Suprapubic skin (tissue), 4 donors: ENCODE measurements around the gene PRPS2. TPM values are rescaled to one million over a fixed set of nuclear protein-coding genes. Genes with fewer than 3 reads are reported as not detected.

Experiments used
- DNase-seq, 2 donors: peaks; one replicate each; pipeline ENCODE4 v3.0.0-alpha.2; 2019; ENCODE audit warnings: low spot score in 2 of 2
- H3K27ac ChIP-seq: fragments of 200-600 bp; sonication (generic); one replicate; pipeline ENCODE4 v1.5.1; 2019
- H3K27me3 ChIP-seq: fragments of 200-600 bp; sonication (generic); one replicate; pipeline ENCODE4 v1.5.1; 2019
- H3K36me3 ChIP-seq: fragments of 200-600 bp; sonication (generic); one replicate; pipeline ENCODE4 v1.5.1; 2019
- H3K4me1 ChIP-seq: fragments of 200-600 bp; sonication (generic); one replicate; pipeline ENCODE4 v1.5.1; 2019
- H3K4me3 ChIP-seq: fragments of 200-600 bp; sonication (generic); one replicate; pipeline ENCODE4 v1.5.1; 2019; ENCODE audit warnings: mild to moderate bottlenecking
- H3K9me3 ChIP-seq: fragments of 200-600 bp; sonication (generic); one replicate; pipeline ENCODE4 v1.5.1; 2019
- EP300 ChIP-seq: sonication (generic); formaldehyde crosslinking; IDR thresholded peaks from one replicate; pipeline ENCODE4 v1.6.1; 2017; ENCODE audit warnings: antibody characterized with exemption
- POLR2A ChIP-seq, 2 donors: fragments of 450-650 bp; IDR thresholded peaks; one replicate each; pipeline ENCODE4 v1.6.1; 2017; ENCODE audit warnings: antibody characterized with exemption in 2 of 2, mild to moderate bottlenecking in 2 of 2, moderate library complexity in 2 of 2
- POLR2AphosphoS5 ChIP-seq, 3 donors: sonication (generic); formaldehyde crosslinking; IDR thresholded peaks; one replicate each; pipeline ENCODE4 v1.6.1; 2017; ENCODE audit warnings: antibody characterized with exemption in 3 of 3
- WGBS: methylation state at CpG from one replicate; pipeline ENCODE4 v1.1.5; 2018; 5-methylcytosine and 5-hydroxymethylcytosine counted together
- total RNA-seq, 4 donors: library from RNA; depleted of rRNA; stranded (reverse); fragments of >200 nt; gene quantifications; one replicate each; pipeline ENCODE4 v1.1.0, GENCODE V29; 2016
- TF ChIP-seq, protein P1 (sequence below), 2 donors: fragments of 200-600 bp in 1 of 2; fragments of 450-650 bp in 1 of 2; sonication (generic) in 1 of 2; IDR thresholded peaks; one replicate each; pipeline ENCODE4 v1.5.1; 2016 to 2019; ENCODE audit warnings: antibody characterized with exemption in 2 of 2, mild to moderate bottlenecking in 1 of 2, moderate library complexity in 1 of 2

Gene PRPS2
- total RNA-seq, 4 donors from 2014 or later: 48.2 to 119 (median 70.1) TPM

DNA sequence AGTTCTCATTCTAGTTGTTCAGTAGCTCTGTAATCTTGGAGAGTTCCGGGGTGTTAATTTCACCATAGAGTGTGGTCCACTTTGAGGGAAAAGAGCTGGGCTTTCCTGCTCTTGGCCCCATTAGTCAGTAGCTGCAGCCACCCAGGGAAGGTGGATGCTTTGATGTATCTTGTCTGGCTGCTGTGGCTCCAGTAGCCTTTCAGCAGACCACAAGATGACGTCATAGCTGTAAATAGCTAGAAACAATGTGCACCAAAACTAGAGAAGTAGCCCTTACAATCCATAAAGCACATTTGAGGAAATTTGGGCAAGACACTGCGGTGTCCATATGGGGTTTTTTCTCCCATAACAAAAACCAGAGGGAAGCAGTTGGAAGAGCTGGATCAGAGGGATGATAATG lies 32.9 kb upstream of the PRPS2 start:
- H3K4me1 ChIP-seq: no peaks in the 10 kb centered on the region
- DNase-seq: no peak
- 72% methylated on average over 3 of the region's 3 CpGs for WGBS
- TF ChIP-seq POLR2AphosphoS5 (IDR thresholded peaks at IDR 0.05) (no peak), POLR2A (IDR thresholded peaks at IDR 0.05) (no peak), EP300 (no peak)
- TF ChIP-seq, protein P1, sequence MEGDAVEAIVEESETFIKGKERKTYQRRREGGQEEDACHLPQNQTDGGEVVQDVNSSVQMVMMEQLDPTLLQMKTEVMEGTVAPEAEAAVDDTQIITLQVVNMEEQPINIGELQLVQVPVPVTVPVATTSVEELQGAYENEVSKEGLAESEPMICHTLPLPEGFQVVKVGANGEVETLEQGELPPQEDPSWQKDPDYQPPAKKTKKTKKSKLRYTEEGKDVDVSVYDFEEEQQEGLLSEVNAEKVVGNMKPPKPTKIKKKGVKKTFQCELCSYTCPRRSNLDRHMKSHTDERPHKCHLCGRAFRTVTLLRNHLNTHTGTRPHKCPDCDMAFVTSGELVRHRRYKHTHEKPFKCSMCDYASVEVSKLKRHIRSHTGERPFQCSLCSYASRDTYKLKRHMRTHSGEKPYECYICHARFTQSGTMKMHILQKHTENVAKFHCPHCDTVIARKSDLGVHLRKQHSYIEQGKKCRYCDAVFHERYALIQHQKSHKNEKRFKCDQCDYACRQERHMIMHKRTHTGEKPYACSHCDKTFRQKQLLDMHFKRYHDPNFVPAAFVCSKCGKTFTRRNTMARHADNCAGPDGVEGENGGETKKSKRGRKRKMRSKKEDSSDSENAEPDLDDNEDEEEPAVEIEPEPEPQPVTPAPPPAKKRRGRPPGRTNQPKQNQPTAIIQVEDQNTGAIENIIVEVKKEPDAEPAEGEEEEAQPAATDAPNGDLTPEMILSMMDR (IDR thresholded peaks at IDR 0.05): no peak
- no peaks in the 10 kb centered on the region for H3K9me3 ChIP-seq
- no peaks in the 10 kb centered on the region for H3K27me3 ChIP-seq
- H3K36me3 ChIP-seq: no peaks in the 10 kb centered on the region
- H3K27ac ChIP-seq: no peak overlapping the region
- H3K4me3 ChIP-seq: no peak overlapping the region

DNA sequence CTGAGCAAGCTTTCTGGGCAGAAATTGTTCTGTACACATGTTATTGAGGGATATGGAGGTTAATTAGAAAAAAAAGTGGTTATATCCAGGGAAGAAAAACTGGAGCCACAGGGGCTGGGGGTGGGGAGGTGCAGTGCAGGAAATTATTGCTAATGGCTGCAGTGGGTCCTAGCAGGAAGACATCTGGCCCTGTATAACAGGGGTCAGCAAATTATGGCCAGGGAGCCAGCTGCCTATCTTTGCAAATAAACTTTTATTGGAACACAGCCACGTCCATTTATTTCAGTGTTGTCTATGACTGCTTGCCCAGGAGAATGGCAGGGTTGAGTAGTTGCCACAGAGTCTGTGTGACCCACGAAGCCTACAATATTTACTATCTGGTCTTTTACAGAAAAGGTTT lies 23.4 kb upstream of the PRPS2 start:
- WGBS: 65% methylated on average over 2 of the region's 2 CpGs
- no peaks in the 10 kb centered on the region for H3K27me3 ChIP-seq

DNA sequence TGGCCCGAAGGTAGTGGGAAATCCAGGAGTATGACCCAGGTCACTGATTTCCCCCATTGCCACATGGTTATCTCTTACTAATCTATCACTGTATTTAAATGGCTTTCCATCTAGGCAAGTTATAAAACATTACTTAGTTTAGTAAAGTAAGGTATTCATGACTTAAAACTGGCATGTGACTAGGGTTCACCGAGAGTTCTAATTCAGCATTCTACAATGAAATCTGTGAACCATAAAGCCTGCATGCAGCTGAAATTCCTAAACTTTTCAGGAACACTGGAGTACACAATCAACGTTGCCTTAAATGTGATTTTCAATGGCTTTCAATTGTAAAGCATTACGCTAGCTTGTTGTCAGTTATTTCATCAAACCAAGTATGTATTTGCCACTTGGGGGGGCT lies 22.7 kb upstream of the PRPS2 start:
- Histone ChIP-seq H3K4me1 (no peaks in the 10 kb centered on the region), H3K4me3 (no peak overlapping the region), H3K27ac (no peak overlapping the region), H3K9me3 (no peaks in the 10 kb centered on the region), H3K27me3 (no peaks in the 10 kb centered on the region), H3K36me3 (no peaks in the 10 kb centered on the region)
- no peak for DNase-seq
- TF ChIP-seq EP300 (no peak), POLR2AphosphoS5 (IDR thresholded peaks at IDR 0.05) (no peak), POLR2A (IDR thresholded peaks at IDR 0.05) (no peak)
- TF ChIP-seq, protein P1 (IDR thresholded peaks at IDR 0.05): no peak
- WGBS: 90% methylated on average over 4 of the region's 4 CpGs

More for the DNA sequence above, 23.4 kb upstream of the PRPS2 start:
- Histone ChIP-seq H3K36me3 (no peaks in the 10 kb centered on the region), H3K27ac (no peak overlapping the region), H3K4me3 (no peak overlapping the region), H3K9me3 (no peaks in the 10 kb centered on the region), H3K4me1 (no peaks in the 10 kb centered on the region)
- no peak for DNase-seq
- TF ChIP-seq, protein P1 (IDR thresholded peaks at IDR 0.05): no peak
- TF ChIP-seq POLR2A (IDR thresholded peaks at IDR 0.05): no peak
- no peak for TF ChIP-seq EP300
- TF ChIP-seq POLR2AphosphoS5 (IDR thresholded peaks at IDR 0.05): no peak

DNA sequence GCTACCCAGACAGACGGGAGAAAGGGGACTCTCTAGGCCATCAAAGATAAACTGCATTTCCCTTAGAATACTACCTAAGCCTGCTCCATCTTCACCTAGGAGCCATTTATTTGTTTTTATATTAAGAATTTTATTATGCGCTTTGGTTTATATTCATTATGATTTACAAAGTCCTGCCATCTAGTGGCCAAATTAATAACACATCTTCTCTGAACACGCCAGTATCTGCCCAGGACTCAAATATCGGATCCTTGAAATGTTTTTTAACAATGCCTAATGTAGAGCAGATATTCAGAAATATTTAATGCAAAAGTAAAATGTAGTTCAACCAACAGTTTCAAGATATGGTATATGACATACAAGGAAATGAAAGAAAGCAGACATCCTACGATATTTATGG lies 20.8 kb upstream of the PRPS2 start:
- Histone ChIP-seq H3K36me3 (no peaks in the 10 kb centered on the region), H3K27me3 (no peaks in the 10 kb centered on the region), H3K27ac (no peak overlapping the region), H3K9me3 (no peaks in the 10 kb centered on the region), H3K4me3 (no peak overlapping the region), H3K4me1 (no peaks in the 10 kb centered on the region)
- TF ChIP-seq, protein P1 (IDR thresholded peaks at IDR 0.05): peak; percentile 11 to 27
- TF ChIP-seq POLR2AphosphoS5 (IDR thresholded peaks at IDR 0.05) (no peak), EP300 (no peak), POLR2A (IDR thresholded peaks at IDR 0.05) (no peak)
- 37% methylated on average over 5 of the region's 5 CpGs for WGBS
- DNase-seq: no peak

DNA sequence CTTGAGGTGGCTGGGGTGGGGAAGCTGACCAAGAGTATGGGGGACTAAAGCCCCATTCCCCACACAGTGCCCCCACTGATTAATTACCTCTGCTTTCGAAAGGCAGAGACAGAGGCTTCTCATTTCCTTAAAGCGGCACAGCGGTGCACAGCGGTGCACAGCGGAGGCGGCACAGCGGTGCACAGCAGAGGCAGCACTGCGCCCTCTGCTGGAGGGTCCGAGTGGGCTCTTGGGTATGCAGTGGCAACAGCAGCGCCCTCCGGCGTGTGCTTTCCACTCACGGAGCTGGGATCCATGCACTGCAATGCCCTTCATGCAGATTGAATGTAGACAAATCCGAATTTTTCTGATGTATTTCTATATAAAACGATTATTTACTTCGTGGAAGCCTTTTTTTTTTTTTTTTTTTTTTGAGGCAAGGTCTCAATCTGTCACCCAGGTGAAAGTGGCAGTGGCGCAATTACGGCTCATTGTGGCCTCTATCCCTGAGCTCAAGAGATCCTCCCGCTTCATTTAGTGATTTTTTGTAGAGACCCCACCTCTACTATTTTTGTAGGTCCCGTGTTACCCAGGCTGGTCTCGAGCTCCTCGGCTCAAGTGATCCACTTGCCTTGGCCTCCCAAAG lies 19.7 kb upstream of the PRPS2 start:
- TF ChIP-seq, protein P1 (IDR thresholded peaks at IDR 0.05): peak in 1 of 2 donors; percentile 45
- TF ChIP-seq POLR2AphosphoS5 (IDR thresholded peaks at IDR 0.05): no peak
- Histone ChIP-seq H3K36me3 (no peaks in the 10 kb centered on the region), H3K4me3 (no peak overlapping the region), H3K9me3 (no peaks in the 10 kb centered on the region), H3K27me3 (no peaks in the 10 kb centered on the region), H3K4me1 (no peaks in the 10 kb centered on the region), H3K27ac (no peak overlapping the region)
- DNase-seq: no peak
- 50% methylated on average over 22 of the region's 22 CpGs for WGBS
